HL-60 (cell line): ENCODE results near the gene NTN3.

Experiments used
- DNase-seq, 2 experiments: peaks; one replicate each; pipeline ENCODE4 v3.0.0-alpha.2; 2010 to 2020; ENCODE audit warnings: low read depth in 1 of 2, low spot score in 1 of 2
- H3K27ac ChIP-seq: fragments of 250-450 bp; sonication (Bioruptor Pico); replicated peaks from 2 replicates; pipeline ENCODE4 v1.5.1; 2020; ENCODE audit warnings: mild to moderate bottlenecking, moderate library complexity
- H3K27me3 ChIP-seq: fragments of 250-450 bp; sonication (Bioruptor Pico); 2 replicates; pipeline ENCODE4 v1.5.1; 2021; ENCODE audit warnings: mild to moderate bottlenecking, moderate library complexity; ENCODE audit not compliant: insufficient read depth, poor library complexity, severe bottlenecking
- H3K4me3 ChIP-seq: replicated peaks from 2 replicates; pipeline ENCODE4 v1.5.1; 2011; ENCODE audit warnings: mild to moderate bottlenecking, control low read depth, low read length; ENCODE audit not compliant: insufficient read depth
- CTCF ChIP-seq: IDR thresholded peaks from one replicate; pipeline ENCODE4 v1.5.1; 2011; ENCODE audit warnings: low read length, control low read depth, inconsistent platforms; ENCODE audit not compliant: insufficient read depth
- GABPA ChIP-seq: IDR thresholded peaks from 2 replicates; pipeline ENCODE4 v1.6.1; 2012; ENCODE audit warnings: low read depth
- POLR2AphosphoS5 ChIP-seq: IDR thresholded peaks from 2 replicates; pipeline ENCODE4 v1.6.1; 2012; ENCODE audit warnings: low read depth
- REST ChIP-seq: IDR thresholded peaks from 2 replicates; pipeline ENCODE4 v1.6.1; 2012; ENCODE audit warnings: low read depth; ENCODE audit not compliant: insufficient replicate concordance
- SPI1 ChIP-seq: IDR thresholded peaks from 2 replicates; pipeline ENCODE4 v1.6.1; 2012; ENCODE audit warnings: low read depth, mild to moderate bottlenecking, borderline replicate concordance

The NTN3 gene

GRCh38 chr16:2500918-2501750 lies 30.0 kb downstream of the NTN3 start:
- no peak overlapping the region for H3K4me3 ChIP-seq
- peak in 1 of 2 experiments; percentile 72 for DNase-seq
- no peak overlapping the region for H3K27ac ChIP-seq

GRCh38 chr16:2501946-2502895 lies 31.1 kb downstream of the NTN3 start:
- TF ChIP-seq REST = no peak
- no peak for TF ChIP-seq GABPA
- no peak for TF ChIP-seq CTCF
- TF ChIP-seq SPI1 = no peak
- no peak for TF ChIP-seq POLR2AphosphoS5
- Histone ChIP-seq H3K27ac (no peak overlapping the region), H3K4me3 (no peak overlapping the region), H3K27me3 (no peaks in the 10 kb centered on the region)
- no peak for DNase-seq

More at GRCh38 chr16:2500918-2501750, 30.0 kb downstream of the NTN3 start:
- H3K27me3 ChIP-seq = no peaks in the 10 kb centered on the region
- no peak for TF ChIP-seq SPI1
- peak; percentile 96 for TF ChIP-seq CTCF
- no peak for TF ChIP-seq GABPA

GRCh38 chr16:2505695-2506094 lies 34.6 kb downstream of the NTN3 start:
- DNase-seq = no peak
- Histone ChIP-seq H3K27ac (no peak overlapping the region), H3K4me3 (no peak overlapping the region), H3K27me3 (no peaks in the 10 kb centered on the region)
- TF ChIP-seq REST (no peak), GABPA (no peak), CTCF (no peak), POLR2AphosphoS5 (no peak), SPI1 (no peak)
